Measurements from ENCODE around the gene PDPN.

PDPN gene

DNA sequence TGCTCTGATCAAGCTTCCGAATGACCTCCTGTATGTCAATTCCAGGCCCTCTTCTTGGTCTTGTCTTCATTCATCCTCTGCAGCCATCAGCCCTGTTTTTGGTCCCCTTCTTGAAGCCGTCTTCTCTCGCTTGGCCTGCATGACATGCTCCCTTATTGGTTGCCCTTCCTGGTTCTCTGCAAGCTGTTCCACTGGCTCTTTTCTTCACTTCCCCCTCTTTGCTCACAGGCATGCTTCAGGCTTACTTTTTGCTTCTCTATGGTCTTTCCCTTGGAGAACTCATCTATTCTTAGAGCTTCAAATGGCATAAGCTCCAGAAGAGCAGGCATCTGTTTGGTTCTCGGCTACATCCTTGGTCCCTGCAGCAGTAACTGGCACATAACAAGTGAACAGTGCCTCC is 38.8 kb downstream of the PDPN start:
- Histone ChIP-seq H3K36me3 (ENCODE audit: control insufficient read depth in 4 of 4, insufficient read depth in 4 of 4, low read length in 3 of 4) (no peaks in the 10 kb centered on the region), H3K27ac (ENCODE audit: insufficient read depth in 1 of 2, low read depth in 1 of 2, low read length in 2 of 2, poor library complexity in 1 of 2, severe bottlenecking in 2 of 2) (no peak overlapping the region), H3K9me3 (ENCODE audit: control extremely low read depth in 1 of 5, control insufficient read depth in 4 of 5, insufficient read depth in 2 of 5, low read depth in 1 of 5, low read length in 4 of 5) (no peaks in the 10 kb centered on the region), H3K27me3 (replicated peaks in 2 of 5; ENCODE audit: control insufficient read depth in 4 of 5, insufficient read depth in 5 of 5, low read length in 4 of 5) (peaks cover 0 to 11% (median 0%) of the 10 kb centered on the region in 5 experiments), H3K4me1 (ENCODE audit: control extremely low read depth in 1 of 4, control insufficient read depth in 4 of 4, insufficient read depth in 4 of 4, low read length in 3 of 4) (no peaks in the 10 kb centered on the region), H3K4me3 (ENCODE audit: control insufficient read depth in 1 of 7, extremely low read depth in 1 of 7, insufficient read depth in 4 of 7, low read depth in 2 of 7, low read length in 6 of 7) (no peak overlapping the region)
- POLR2A ChIA-PET: no interaction called here
- CTCF ChIA-PET: no interaction called here
- DNase-seq: no peak
- 94% methylated on average over 4 of the region's 4 CpGs for WGBS (ENCODE audit: insufficient coverage)

DNA sequence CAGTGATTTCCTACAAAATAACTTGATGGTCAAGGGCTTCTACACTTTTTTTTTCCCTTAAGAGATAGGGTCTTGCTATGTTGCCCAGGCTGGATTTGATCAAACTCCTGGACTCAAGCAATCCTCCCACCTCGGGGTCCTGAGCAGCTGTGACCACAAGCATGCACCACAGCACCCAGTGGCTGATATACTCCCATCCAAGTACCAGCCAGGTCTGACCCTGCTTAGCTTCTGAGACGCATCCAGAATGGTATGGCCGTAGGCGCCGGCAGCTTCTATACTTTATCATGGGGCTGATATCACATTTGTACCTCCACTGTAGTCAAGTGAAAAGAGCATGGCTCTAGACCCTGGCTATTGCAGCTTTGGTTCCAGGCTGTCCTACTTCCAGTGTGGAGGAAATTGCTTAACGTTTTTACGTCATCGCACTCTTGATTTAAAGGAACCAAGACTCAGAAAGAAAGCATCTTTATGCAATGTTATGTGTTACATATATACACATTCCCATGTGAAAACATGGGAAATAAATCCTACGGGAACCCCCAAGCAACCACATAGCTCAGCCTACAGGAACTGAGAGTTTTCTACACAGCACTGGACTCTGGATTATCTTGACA is 39.5 kb downstream of the PDPN start:
- ChIA-PET CTCF (no interaction called here), POLR2A (no interaction called here)
- H3K27me3 ChIP-seq (replicated peaks in 2 of 5; ENCODE audit: control insufficient read depth in 4 of 5, insufficient read depth in 5 of 5, low read length in 4 of 5): peaks cover 0 to 7% (median 0%) of the 10 kb centered on the region in 5 experiments
- no peaks in the 10 kb centered on the region for H3K4me1 ChIP-seq (ENCODE audit: control extremely low read depth in 1 of 4, control insufficient read depth in 4 of 4, insufficient read depth in 4 of 4, low read length in 3 of 4)
- H3K27ac ChIP-seq (ENCODE audit: insufficient read depth in 1 of 2, low read depth in 1 of 2, low read length in 2 of 2, poor library complexity in 1 of 2, severe bottlenecking in 2 of 2): no peak overlapping the region
- no peak for DNase-seq
- no peak overlapping the region for H3K4me3 ChIP-seq (ENCODE audit: control insufficient read depth in 1 of 7, extremely low read depth in 1 of 7, insufficient read depth in 4 of 7, low read depth in 2 of 7, low read length in 6 of 7)
- no peaks in the 10 kb centered on the region for H3K36me3 ChIP-seq (ENCODE audit: control insufficient read depth in 4 of 4, insufficient read depth in 4 of 4, low read length in 3 of 4)
- WGBS (ENCODE audit: insufficient coverage): 95% methylated on average over 6 of the region's 9 CpGs
- no peaks in the 10 kb centered on the region for H3K9me3 ChIP-seq (ENCODE audit: control extremely low read depth in 1 of 5, control insufficient read depth in 4 of 5, insufficient read depth in 2 of 5, low read depth in 1 of 5, low read length in 4 of 5)

DNA sequence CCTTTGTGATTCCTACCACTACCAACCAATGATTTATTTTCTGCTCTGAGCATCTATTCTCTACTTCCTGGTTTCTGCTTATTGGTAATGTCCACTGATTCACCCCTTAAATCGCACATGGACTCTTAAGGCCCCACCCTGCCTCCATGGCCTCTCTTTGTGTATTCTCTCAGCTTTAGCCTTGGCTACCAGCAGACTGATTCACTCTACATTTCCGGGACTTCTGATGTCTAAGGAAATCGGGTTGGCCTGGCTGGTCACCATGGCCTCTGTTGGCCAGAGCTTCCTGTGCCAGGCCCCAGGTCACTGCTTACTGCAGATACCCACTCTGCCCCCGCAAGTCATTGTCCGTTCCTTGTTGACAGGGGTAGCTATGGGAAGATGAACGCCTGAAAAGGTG is 40.9 kb downstream of the PDPN start:
- Histone ChIP-seq H3K9me3 (ENCODE audit: control extremely low read depth in 1 of 5, control insufficient read depth in 4 of 5, insufficient read depth in 2 of 5, low read depth in 1 of 5, low read length in 4 of 5) (no peaks in the 10 kb centered on the region), H3K4me1 (ENCODE audit: control extremely low read depth in 1 of 4, control insufficient read depth in 4 of 4, insufficient read depth in 4 of 4, low read length in 3 of 4) (no peaks in the 10 kb centered on the region), H3K27me3 (replicated peaks in 2 of 5; ENCODE audit: control insufficient read depth in 4 of 5, insufficient read depth in 5 of 5, low read length in 4 of 5) (peaks cover 0 to 14% (median 5%) of the 10 kb centered on the region in 5 experiments), H3K36me3 (ENCODE audit: control insufficient read depth in 4 of 4, insufficient read depth in 4 of 4, low read length in 3 of 4) (no peaks in the 10 kb centered on the region), H3K27ac (ENCODE audit: insufficient read depth in 1 of 2, low read depth in 1 of 2, low read length in 2 of 2, poor library complexity in 1 of 2, severe bottlenecking in 2 of 2) (no peak overlapping the region), H3K4me3 (ENCODE audit: control insufficient read depth in 1 of 7, extremely low read depth in 1 of 7, insufficient read depth in 4 of 7, low read depth in 2 of 7, low read length in 6 of 7) (no peak overlapping the region)
- ChIA-PET POLR2A (no interaction called here), CTCF (no interaction called here)
- DNase-seq: no peak
- 94% methylated on average over 3 of the region's 6 CpGs for WGBS (ENCODE audit: insufficient coverage)

DNA sequence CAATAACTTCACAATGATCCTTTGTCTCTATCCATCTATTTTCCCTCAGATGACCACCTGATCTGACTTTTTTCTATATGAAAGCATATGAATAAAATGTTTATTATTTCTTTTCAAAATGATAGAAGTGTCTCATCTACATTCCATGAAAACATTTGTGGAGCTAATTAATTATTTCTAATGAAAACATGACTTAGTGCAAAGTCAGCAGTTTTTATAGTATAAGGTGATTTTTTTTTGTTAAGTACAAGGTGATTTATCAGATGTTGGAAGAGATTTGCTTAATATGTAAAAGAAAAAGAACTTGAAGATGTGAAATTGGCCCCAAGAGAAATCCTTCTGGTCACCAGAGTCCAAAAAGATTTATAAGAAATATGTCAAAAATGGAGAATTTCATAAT is 43.5 kb downstream of the PDPN start:
- ChIA-PET POLR2A (no interaction called here), CTCF (no interaction called here)
- no peaks in the 10 kb centered on the region for H3K36me3 ChIP-seq (ENCODE audit: control insufficient read depth in 4 of 4, insufficient read depth in 4 of 4, low read length in 3 of 4)
- H3K9me3 ChIP-seq (ENCODE audit: control extremely low read depth in 1 of 5, control insufficient read depth in 4 of 5, insufficient read depth in 2 of 5, low read depth in 1 of 5, low read length in 4 of 5): peaks cover 0 to 5% (median 0%) of the 10 kb centered on the region in 5 experiments
- H3K4me1 ChIP-seq (ENCODE audit: control extremely low read depth in 1 of 4, control insufficient read depth in 4 of 4, insufficient read depth in 4 of 4, low read length in 3 of 4): no peaks in the 10 kb centered on the region
- no peak for DNase-seq
- no peak overlapping the region for H3K27ac ChIP-seq (ENCODE audit: insufficient read depth in 1 of 2, low read depth in 1 of 2, low read length in 2 of 2, poor library complexity in 1 of 2, severe bottlenecking in 2 of 2)
- peaks cover 0 to 8% (median 5%) of the 10 kb centered on the region in 5 experiments for H3K27me3 ChIP-seq (replicated peaks in 2 of 5; ENCODE audit: control insufficient read depth in 4 of 5, insufficient read depth in 5 of 5, low read length in 4 of 5)
- H3K4me3 ChIP-seq (ENCODE audit: control insufficient read depth in 1 of 7, extremely low read depth in 1 of 7, insufficient read depth in 4 of 7, low read depth in 2 of 7, low read length in 6 of 7): no peak overlapping the region

DNA sequence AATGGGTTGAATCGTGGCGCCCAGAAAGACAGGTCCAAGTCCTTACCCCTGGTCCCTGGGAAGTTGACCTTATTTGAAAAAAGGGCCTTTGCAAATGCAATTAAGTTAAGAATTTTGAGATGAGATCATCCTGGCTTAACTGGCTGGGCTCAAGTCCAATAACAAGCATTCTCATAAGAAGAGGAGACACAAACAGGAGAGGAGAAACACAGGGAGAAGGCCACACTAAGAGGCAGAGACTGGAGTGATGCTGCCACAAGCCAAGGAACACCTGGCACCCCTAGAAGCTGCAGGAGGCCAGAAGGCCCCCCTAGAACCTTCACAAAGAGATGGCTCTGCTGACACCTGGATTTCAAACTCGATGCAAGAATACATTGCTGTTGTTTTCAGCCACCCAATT is 44.6 kb downstream of the PDPN start:
- Histone ChIP-seq H3K9me3 (ENCODE audit: control extremely low read depth in 1 of 5, control insufficient read depth in 4 of 5, insufficient read depth in 2 of 5, low read depth in 1 of 5, low read length in 4 of 5) (peaks cover 0 to 5% (median 0%) of the 10 kb centered on the region in 5 experiments), H3K27me3 (replicated peaks in 2 of 5; ENCODE audit: control insufficient read depth in 4 of 5, insufficient read depth in 5 of 5, low read length in 4 of 5) (peaks cover 0 to 8% (median 5%) of the 10 kb centered on the region in 5 experiments), H3K36me3 (ENCODE audit: control insufficient read depth in 4 of 4, insufficient read depth in 4 of 4, low read length in 3 of 4) (no peaks in the 10 kb centered on the region), H3K27ac (ENCODE audit: insufficient read depth in 1 of 2, low read depth in 1 of 2, low read length in 2 of 2, poor library complexity in 1 of 2, severe bottlenecking in 2 of 2) (no peak overlapping the region), H3K4me1 (ENCODE audit: control extremely low read depth in 1 of 4, control insufficient read depth in 4 of 4, insufficient read depth in 4 of 4, low read length in 3 of 4) (no peaks in the 10 kb centered on the region), H3K4me3 (ENCODE audit: control insufficient read depth in 1 of 7, extremely low read depth in 1 of 7, insufficient read depth in 4 of 7, low read depth in 2 of 7, low read length in 6 of 7) (no peak overlapping the region)
- ChIA-PET CTCF (no interaction called here), POLR2A (no interaction called here)
- 100% methylated on average over 1 of the region's 3 CpGs for WGBS (ENCODE audit: insufficient coverage)
- no peak for DNase-seq

DNA sequence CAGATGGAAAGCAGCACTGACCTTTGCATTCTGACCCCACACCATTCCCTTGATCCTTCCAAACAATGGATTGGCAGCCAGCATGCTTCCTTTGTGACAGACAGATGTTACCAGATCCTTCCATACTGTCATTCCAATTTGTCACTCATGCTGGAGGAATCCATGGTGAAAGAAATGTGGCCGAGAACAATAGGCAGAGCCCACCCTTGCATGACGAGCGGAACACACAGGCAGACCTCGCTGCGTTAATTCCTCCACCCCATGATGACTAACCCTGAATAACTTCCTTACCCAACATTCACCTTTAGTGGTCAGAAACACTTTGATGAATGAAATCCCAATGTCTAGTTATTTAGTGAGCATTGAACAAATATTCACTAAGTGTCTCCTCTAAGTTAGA is 45.1 kb downstream of the PDPN start:
- Histone ChIP-seq H3K4me1 (ENCODE audit: control extremely low read depth in 1 of 4, control insufficient read depth in 4 of 4, insufficient read depth in 4 of 4, low read length in 3 of 4) (no peaks in the 10 kb centered on the region), H3K27ac (ENCODE audit: insufficient read depth in 1 of 2, low read depth in 1 of 2, low read length in 2 of 2, poor library complexity in 1 of 2, severe bottlenecking in 2 of 2) (no peak overlapping the region), H3K4me3 (ENCODE audit: control insufficient read depth in 1 of 7, extremely low read depth in 1 of 7, insufficient read depth in 4 of 7, low read depth in 2 of 7, low read length in 6 of 7) (no peak overlapping the region), H3K27me3 (replicated peaks in 2 of 5; ENCODE audit: control insufficient read depth in 4 of 5, insufficient read depth in 5 of 5, low read length in 4 of 5) (peaks cover 0 to 8% (median 5%) of the 10 kb centered on the region in 5 experiments), H3K36me3 (ENCODE audit: control insufficient read depth in 4 of 4, insufficient read depth in 4 of 4, low read length in 3 of 4) (no peaks in the 10 kb centered on the region), H3K9me3 (ENCODE audit: control extremely low read depth in 1 of 5, control insufficient read depth in 4 of 5, insufficient read depth in 2 of 5, low read depth in 1 of 5, low read length in 4 of 5) (peaks cover 0 to 5% (median 4%) of the 10 kb centered on the region in 5 experiments)
- POLR2A ChIA-PET: no interaction called here
- whole genome bisulfite sequencing (ENCODE audit: insufficient coverage): 83% methylated on average over 1 of the region's 5 CpGs
- no peak for DNase-seq
- CTCF ChIA-PET: interaction anchor here (0.6 kb wide), 1 partner anchor 143 kb away, joined by 3 read pairs; no protein-coding TSS in a partner anchor

DNA sequence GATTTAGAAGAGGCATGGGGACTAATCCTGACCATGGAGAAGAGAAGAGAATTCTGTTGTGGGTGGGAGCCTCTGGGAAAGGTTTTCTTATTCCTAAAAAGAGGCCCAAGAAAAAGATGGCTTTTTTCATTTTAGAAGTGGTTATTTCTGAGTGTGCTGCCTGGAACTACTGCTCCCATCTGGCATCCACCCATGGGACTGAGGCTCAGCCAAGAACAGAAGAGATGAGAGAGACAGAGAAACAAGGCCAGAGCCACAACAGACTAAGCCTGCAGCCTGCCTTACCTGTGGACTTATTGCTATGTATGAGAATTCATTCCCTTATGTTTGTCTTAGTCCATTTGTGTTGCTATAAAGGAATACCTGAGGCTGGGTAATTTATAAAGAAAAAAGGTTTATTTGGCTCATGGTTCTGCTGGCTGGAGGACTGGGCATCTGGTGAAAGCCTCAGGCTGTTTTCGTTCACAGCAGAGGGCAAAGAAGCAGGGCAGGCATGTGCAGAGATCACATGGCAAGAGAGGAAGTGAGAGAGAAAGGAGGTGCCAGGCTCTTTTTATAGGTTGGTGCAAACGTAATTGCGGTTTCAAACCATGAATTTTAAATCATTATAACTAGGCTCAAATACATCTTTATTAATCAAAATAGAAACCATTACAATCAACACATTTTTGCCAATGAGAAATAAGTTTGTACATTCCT is 58.8 kb downstream of the PDPN start:
- peaks cover 0 to 3% (median 0%) of the 10 kb centered on the region in 5 experiments for H3K27me3 ChIP-seq (replicated peaks in 2 of 5; ENCODE audit: control insufficient read depth in 4 of 5, insufficient read depth in 5 of 5, low read length in 4 of 5)
- H3K9me3 ChIP-seq (ENCODE audit: control extremely low read depth in 1 of 5, control insufficient read depth in 4 of 5, insufficient read depth in 2 of 5, low read depth in 1 of 5, low read length in 4 of 5): peaks cover 4 to 14% (median 10%) of the 10 kb centered on the region in 5 experiments
- ChIA-PET CTCF (no interaction called here), POLR2A (no interaction called here)
- no peaks in the 10 kb centered on the region for H3K36me3 ChIP-seq (ENCODE audit: control insufficient read depth in 4 of 4, insufficient read depth in 4 of 4, low read length in 3 of 4)
- H3K4me3 ChIP-seq (ENCODE audit: control insufficient read depth in 1 of 7, extremely low read depth in 1 of 7, insufficient read depth in 4 of 7, low read depth in 2 of 7, low read length in 6 of 7): no peak overlapping the region
- DNase-seq: no peak
- H3K27ac ChIP-seq (ENCODE audit: insufficient read depth in 1 of 2, low read depth in 1 of 2, low read length in 2 of 2, poor library complexity in 1 of 2, severe bottlenecking in 2 of 2): no peak overlapping the region
- H3K4me1 ChIP-seq (ENCODE audit: control extremely low read depth in 1 of 4, control insufficient read depth in 4 of 4, insufficient read depth in 4 of 4, low read length in 3 of 4): no peaks in the 10 kb centered on the region
- WGBS (ENCODE audit: insufficient coverage): 20% methylated on average over 1 of the region's 3 CpGs
